GM12875 (cell line): ENCODE measurements around the gene CD2.

Source experiments
- H3K4me3 ChIP-seq: one replicate; pipeline ENCODE4 v1.5.1; 2011; ENCODE audit warnings: low read depth, low read length, control low read depth
- CTCF ChIP-seq: IDR thresholded peaks from 2 replicates; pipeline ENCODE4 v1.5.1; 2011; ENCODE audit warnings: low read depth, mild to moderate bottlenecking, control low read depth, inconsistent platforms, low read length, moderate library complexity, borderline replicate concordance; ENCODE audit not compliant: insufficient read depth

CD2 gene

GRCh38 chr1:116808200-116808847, 54.1 kb downstream of the CD2 start:
- H3K4me3 ChIP-seq: no peak overlapping the region
- no peak for TF ChIP-seq CTCF

- no peak overlapping the region for H3K4me3 ChIP-seq
- no peak for TF ChIP-seq CTCF
These were observed 54.7 kb downstream of the CD2 start for GRCh38 chr1:116808848-116809508.

DNA sequence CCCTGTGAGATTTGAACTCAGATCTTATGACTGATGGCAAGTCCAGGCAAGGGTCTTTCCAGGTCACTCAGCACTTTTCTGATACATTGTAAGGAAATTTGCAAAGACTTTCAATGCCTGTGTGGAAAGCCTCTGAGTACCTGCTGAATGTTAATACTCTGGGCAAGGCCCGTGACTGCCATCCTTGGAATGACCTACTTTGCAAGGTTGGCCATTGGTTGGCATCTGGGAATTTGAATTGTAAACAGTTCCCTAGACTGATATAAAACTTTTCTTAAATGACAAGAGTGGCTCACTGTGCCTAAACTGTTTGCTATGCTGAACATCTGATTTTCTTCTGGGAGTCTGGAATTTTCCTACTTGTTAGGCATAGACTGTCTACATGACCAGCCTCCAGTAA, 57.1 kb downstream of the CD2 start:
- H3K4me3 ChIP-seq: no peak overlapping the region
- TF ChIP-seq CTCF: no peak

GRCh38 chr1:116814926-116815723, 60.9 kb downstream of the CD2 start:
- no peak for TF ChIP-seq CTCF
- no peak overlapping the region for H3K4me3 ChIP-seq

DNA sequence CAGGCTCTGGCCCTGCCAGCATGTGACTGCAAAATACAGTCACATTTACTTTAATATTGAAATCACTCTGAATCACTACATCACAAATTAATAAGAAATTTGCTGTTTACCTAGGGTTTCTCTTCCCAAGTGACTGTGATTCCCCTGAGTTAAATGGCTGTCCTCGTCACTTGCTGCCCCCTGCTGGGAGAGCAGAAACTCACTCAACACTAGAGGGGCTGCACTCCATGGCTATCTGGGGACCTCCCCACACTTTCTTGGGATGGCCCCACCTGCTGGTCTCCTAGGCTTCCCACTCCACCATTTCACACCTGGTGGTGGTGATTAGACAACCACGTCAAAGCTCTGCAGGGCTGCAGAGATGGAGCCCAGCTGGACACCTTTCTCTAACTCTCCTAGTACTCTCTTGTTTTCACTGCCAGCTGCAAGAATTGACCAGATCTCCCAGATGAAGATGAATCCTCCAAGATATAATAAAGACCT, 63.4 kb downstream of the CD2 start:
- H3K4me3 ChIP-seq: no peak overlapping the region
- TF ChIP-seq CTCF: peak; percentile 73
